Eye (tissue), 1 donor: ENCODE data around the gene SSB.
"Not testable (repeated sequence)": the region's sequence is repeated elsewhere in the genome, so short reads cannot be mapped to it uniquely, and the experiment has no call there.

ENCODE experiments used
- DNase-seq: peaks from one replicate; pipeline ENCODE4 v3.0.0-alpha.2; 2015

The SSB gene

GRCh38 chr2:169838743-169839489 is 40.2 kb downstream of the SSB start:
- DNase-seq = no peak

GRCh38 chr2:169839954-169840746 is 41.5 kb downstream of the SSB start:
- DNase-seq = no peak

- no peak for DNase-seq
Measured at GRCh38 chr2:169840747-169841142, 42.1 kb downstream of the SSB start.

- not testable (repeated sequence) for DNase-seq
Measured at GRCh38 chr2:169841625-169842024, 43.0 kb downstream of the SSB start.

GRCh38 chr2:169845016-169845415 is 46.3 kb downstream of the SSB start:
- DNase-seq = no peak

GRCh38 chr2:169848959-169849693 is 50.5 kb downstream of the SSB start:
- DNase-seq = not testable (repeated sequence)

GRCh38 chr2:169849710-169850109 is 51.0 kb downstream of the SSB start:
- DNase-seq = no peak

GRCh38 chr2:169853041-169853668 is 54.5 kb downstream of the SSB start:
- DNase-seq = no peak

GRCh38 chr2:169855281-169856258 is 56.9 kb downstream of the SSB start:
- not testable (repeated sequence) for DNase-seq

GRCh38 chr2:169859423-169859822 is 60.8 kb downstream of the SSB start:
- DNase-seq = no peak

- no peak for DNase-seq
Measured at GRCh38 chr2:169860149-169860548, 61.5 kb downstream of the SSB start.
